ENCODE measurements around the gene NXT1.

Gene NXT1

GRCh38 chr20:23326774-23327173 lies 23.8 kb upstream of the NXT1 start:
- TF ChIP-seq CTCF (IDR thresholded peaks at IDR 0.05; ENCODE audit: control insufficient read depth, extremely low read depth, insufficient read depth), result no peak
- no peak for DNase-seq (ENCODE audit: low read depth)
- H3K4me3 ChIP-seq (ENCODE audit: low read depth, low read length), result no peak overlapping the region

- TF ChIP-seq CTCF (IDR thresholded peaks at IDR 0.05; ENCODE audit: control insufficient read depth, extremely low read depth, insufficient read depth), result no peak
- H3K4me3 ChIP-seq (ENCODE audit: low read depth, low read length), result no peak overlapping the region
- no peak for DNase-seq (ENCODE audit: low read depth)
Observed at GRCh38 chr20:23327617-23328333, 22.8 kb upstream of the NXT1 start.

- DNase-seq (ENCODE audit: low read depth), result no peak
- H3K4me3 ChIP-seq (ENCODE audit: low read depth, low read length), result no peak overlapping the region
- TF ChIP-seq CTCF (IDR thresholded peaks at IDR 0.05; ENCODE audit: control insufficient read depth, extremely low read depth, insufficient read depth), result no peak
Observed at GRCh38 chr20:23331450-23332350, 18.9 kb upstream of the NXT1 start.

GRCh38 chr20:23332467-23332866 lies 18.1 kb upstream of the NXT1 start:
- no peak overlapping the region for H3K4me3 ChIP-seq (ENCODE audit: low read depth, low read length)
- DNase-seq (ENCODE audit: low read depth), result no peak
- no peak for TF ChIP-seq CTCF (IDR thresholded peaks at IDR 0.05; ENCODE audit: control insufficient read depth, extremely low read depth, insufficient read depth)

GRCh38 chr20:23334111-23334510 lies 16.5 kb upstream of the NXT1 start:
- DNase-seq (ENCODE audit: low read depth), result no peak
- H3K4me3 ChIP-seq (ENCODE audit: low read depth, low read length), result no peak overlapping the region
- no peak for TF ChIP-seq CTCF (IDR thresholded peaks at IDR 0.05; ENCODE audit: control insufficient read depth, extremely low read depth, insufficient read depth)

GRCh38 chr20:23335521-23335920 lies 15.1 kb upstream of the NXT1 start:
- H3K4me3 ChIP-seq (ENCODE audit: low read depth, low read length), result no peak overlapping the region
- no peak for DNase-seq (ENCODE audit: low read depth)
- no peak for TF ChIP-seq CTCF (IDR thresholded peaks at IDR 0.05; ENCODE audit: control insufficient read depth, extremely low read depth, insufficient read depth)

Measured in LNCaP clone FGC (cell line).